ENCODE results near the gene EDARADD. TPM values are rescaled to one million over a fixed set of nuclear protein-coding genes. Genes with fewer than 3 reads are reported as not detected.

Gene EDARADD
- total RNA-seq, 2 experiments from 2014 or later: 1.5 to 1.7 TPM

DNA sequence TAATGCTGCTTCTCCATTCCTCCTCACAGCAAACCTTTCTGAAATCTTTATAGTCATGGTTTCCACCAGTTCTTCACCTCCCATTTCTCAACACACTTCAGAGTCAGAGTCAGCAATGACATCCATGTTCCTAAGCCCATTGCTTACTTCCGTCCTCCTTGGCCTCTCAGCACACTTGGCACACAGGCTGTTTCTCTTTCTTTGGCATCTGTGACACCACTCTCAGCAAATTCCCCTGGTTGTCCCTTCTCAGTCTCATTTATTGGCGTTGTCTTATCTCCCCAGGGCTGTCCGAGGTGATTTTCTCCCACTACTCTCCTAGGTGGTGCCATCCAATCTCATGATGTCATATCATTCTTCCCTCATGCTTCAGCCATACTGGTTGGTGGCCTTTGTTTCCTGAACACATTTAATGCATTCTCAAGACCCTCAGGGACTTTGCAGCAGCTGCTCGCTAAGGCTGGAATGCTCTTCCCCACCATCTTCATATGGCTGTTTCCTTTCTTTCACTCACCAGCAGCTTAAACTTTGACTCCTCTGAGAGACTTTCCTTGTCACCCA is 126.4 kb downstream of the EDARADD start:
- Mint-ChIP-seq H3K36me3 (ENCODE audit: low read depth) (peaks cover 20% of the 10 kb centered on the region), H3K4me3 (no peak overlapping the region), H3K4me1 (ENCODE audit: low read depth) (peaks cover 52% of the 10 kb centered on the region), H3K27ac (no peak overlapping the region), H3K9me3 (no peaks in the 10 kb centered on the region), H3K27me3 (no peaks in the 10 kb centered on the region)
- peaks cover under 1% of the 10 kb centered on the region for H3K36me3 ChIP-seq (ENCODE audit: insufficient read depth, low read length)
- TF ChIP-seq, protein P1, sequence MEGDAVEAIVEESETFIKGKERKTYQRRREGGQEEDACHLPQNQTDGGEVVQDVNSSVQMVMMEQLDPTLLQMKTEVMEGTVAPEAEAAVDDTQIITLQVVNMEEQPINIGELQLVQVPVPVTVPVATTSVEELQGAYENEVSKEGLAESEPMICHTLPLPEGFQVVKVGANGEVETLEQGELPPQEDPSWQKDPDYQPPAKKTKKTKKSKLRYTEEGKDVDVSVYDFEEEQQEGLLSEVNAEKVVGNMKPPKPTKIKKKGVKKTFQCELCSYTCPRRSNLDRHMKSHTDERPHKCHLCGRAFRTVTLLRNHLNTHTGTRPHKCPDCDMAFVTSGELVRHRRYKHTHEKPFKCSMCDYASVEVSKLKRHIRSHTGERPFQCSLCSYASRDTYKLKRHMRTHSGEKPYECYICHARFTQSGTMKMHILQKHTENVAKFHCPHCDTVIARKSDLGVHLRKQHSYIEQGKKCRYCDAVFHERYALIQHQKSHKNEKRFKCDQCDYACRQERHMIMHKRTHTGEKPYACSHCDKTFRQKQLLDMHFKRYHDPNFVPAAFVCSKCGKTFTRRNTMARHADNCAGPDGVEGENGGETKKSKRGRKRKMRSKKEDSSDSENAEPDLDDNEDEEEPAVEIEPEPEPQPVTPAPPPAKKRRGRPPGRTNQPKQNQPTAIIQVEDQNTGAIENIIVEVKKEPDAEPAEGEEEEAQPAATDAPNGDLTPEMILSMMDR (IDR thresholded peaks at IDR 0.05): no peak
- no peaks in the 10 kb centered on the region for H3K27me3 ChIP-seq (ENCODE audit: control insufficient read depth in 1 of 2, insufficient read depth in 2 of 2, low read length in 2 of 2)
- no peaks in the 10 kb centered on the region for H3K9me3 ChIP-seq (ENCODE audit: control insufficient read depth in 1 of 2, insufficient read depth in 1 of 2, low read length in 2 of 2)
- CTCF ChIA-PET: no interaction called here
- ATAC-seq (ENCODE audit: poor library complexity) (no peak), DNase-seq (no peak)
- H3K4me3 ChIP-seq (ENCODE audit: low read length): no peak overlapping the region
- intact Hi-C loops (cut with DNase I, micrococcal nuclease): loop anchor here (5.0 to 10.0 kb wide), 5 partner anchors 82 to 277 kb away; partner anchors contain the start of genes ERO1B (in 2 of the 2), HEATR1 (in 2 of the 2) and MTR (in 1 of the 2)
- peaks cover 38% of the 10 kb centered on the region for H3K4me1 ChIP-seq (ENCODE audit: insufficient read depth, low read length)
- POLR2A ChIA-PET: no interaction called here
- no peak overlapping the region for H3K27ac ChIP-seq (ENCODE audit: low read depth in 1 of 2, low read length in 2 of 2)

DNA sequence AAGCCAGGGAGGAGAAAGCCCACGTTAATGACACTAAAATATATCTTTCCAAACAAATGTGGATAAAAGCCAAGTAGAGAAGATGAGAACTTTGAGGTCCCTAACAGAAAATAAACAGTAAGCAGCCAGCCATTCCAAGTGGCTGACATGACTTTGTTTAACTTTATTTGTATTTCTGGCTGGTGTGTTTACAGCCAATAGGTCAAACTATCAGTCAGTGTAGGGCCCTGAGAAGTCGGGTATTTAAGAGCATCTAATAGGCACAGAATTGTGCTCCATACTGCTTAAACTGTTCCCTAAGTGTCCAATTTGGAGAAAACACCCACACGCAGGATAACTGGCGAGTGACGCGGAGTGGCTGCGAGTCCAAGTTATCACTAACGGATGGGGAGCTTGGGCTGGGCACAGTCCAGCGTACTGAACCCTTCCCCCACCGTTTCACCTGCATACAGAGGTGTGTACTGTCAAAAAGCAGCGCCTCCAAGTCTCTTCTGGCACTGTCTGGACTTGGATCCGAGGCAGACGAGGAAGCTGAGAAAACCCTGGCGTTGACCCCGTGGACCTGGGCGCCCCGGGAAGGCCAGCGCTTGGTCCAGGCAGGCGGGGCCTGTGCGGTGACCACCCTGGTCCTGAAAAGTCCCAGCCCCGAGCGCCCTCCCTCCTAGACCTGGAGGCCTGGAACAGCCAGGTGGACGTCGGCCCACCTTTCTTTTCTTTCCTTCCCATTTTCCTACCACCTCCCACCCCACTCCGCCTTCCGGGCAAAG is 129.0 kb downstream of the EDARADD start:
- H3K36me3 ChIP-seq (ENCODE audit: insufficient read depth, low read length): peaks cover 21% of the 10 kb centered on the region
- Mint-ChIP-seq H3K27me3 (no peaks in the 10 kb centered on the region), H3K4me1 (ENCODE audit: low read depth) (peaks cover 45% of the 10 kb centered on the region), H3K9me3 (no peaks in the 10 kb centered on the region), H3K36me3 (ENCODE audit: low read depth) (peaks cover 37% of the 10 kb centered on the region), H3K27ac (peak overlapping the region; percentile 97), H3K4me3 (peak overlapping the region; percentile 99)
- H3K27me3 ChIP-seq (ENCODE audit: control insufficient read depth in 1 of 2, insufficient read depth in 2 of 2, low read length in 2 of 2): no peaks in the 10 kb centered on the region
- peak overlapping the region; percentile 82 to 85 for H3K27ac ChIP-seq (ENCODE audit: low read depth in 1 of 2, low read length in 2 of 2)
- ATAC-seq (ENCODE audit: poor library complexity) (no peak), DNase-seq (peak in 2 of 14 experiments; percentile 18 to 36)
- H3K9me3 ChIP-seq (ENCODE audit: control insufficient read depth in 1 of 2, insufficient read depth in 1 of 2, low read length in 2 of 2): no peaks in the 10 kb centered on the region
- peaks cover 14% of the 10 kb centered on the region for H3K4me1 ChIP-seq (ENCODE audit: insufficient read depth, low read length)
- POLR2A ChIA-PET: interaction anchor here (0.8 to 1.5 kb wide), 4 partner anchors 8 to 82 kb away, joined by 3 to 6 read pairs (median 4); partner anchors contain the start of gene HEATR1
- intact Hi-C loops (cut with DNase I, micrococcal nuclease): loop anchor here (5.0 to 10.0 kb wide), 5 partner anchors 79 to 274 kb away; partner anchors contain the start of genes ERO1B (in 2 of the 2), HEATR1 (in 2 of the 2) and MTR (in 1 of the 2)
- CTCF ChIA-PET: no interaction called here
- peak overlapping the region; percentile 82 for H3K4me3 ChIP-seq (ENCODE audit: low read length)
- TF ChIP-seq, protein P1 (IDR thresholded peaks at IDR 0.05): no peak

DNA sequence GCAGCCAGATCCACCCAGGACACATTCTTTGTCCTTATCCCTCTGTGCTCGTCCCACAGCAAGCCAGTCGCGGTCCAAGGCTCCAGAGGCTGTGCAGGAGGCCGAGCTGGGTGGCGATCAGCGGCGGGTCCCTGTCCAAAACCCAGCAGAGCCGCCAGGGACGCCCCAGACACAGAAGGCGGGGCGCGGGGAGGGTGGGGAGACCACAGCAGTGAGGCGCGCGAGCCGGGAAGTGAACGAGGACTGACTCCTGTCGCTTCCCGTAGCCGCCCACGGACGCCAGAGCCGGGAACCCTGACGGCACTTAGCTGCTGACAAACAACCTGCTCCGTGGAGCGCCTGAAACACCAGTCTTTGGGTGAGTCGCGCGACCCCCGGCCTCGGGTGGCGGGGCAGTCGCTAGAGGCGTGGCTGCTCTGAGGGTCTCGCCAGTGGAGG is 129.6 kb downstream of the EDARADD start, which contains the start of gene LGALS8:
LGALS8 (plus strand) TSS at position 279 of the 438 bp plus-strand sequence. CDS start 2,089 bp downstream, outside the sequence.
- ChIA-PET CTCF (no interaction called here), POLR2A (interaction anchor here (0.8 to 1.8 kb wide), 6 partner anchors 9 to 240 kb away, joined by 3 to 7 read pairs (median 4); partner anchors contain the start of gene HEATR1)
- no peaks in the 10 kb centered on the region for H3K9me3 ChIP-seq (ENCODE audit: control insufficient read depth in 1 of 2, insufficient read depth in 1 of 2, low read length in 2 of 2)
- Mint-ChIP-seq H3K4me1 (ENCODE audit: low read depth) (peaks cover 40% of the 10 kb centered on the region), H3K27ac (peak within 1 kb of the TSS; percentile 97), H3K27me3 (no peaks in the 10 kb centered on the region), H3K9me3 (no peaks in the 10 kb centered on the region), H3K4me3 (peak within 1 kb of the TSS; percentile 99), H3K36me3 (ENCODE audit: low read depth) (peaks cover 39% of the 10 kb centered on the region)
- DNase-seq: peak; percentile 73 to 92 (median 83)
- TF ChIP-seq, protein P1 (IDR thresholded peaks at IDR 0.05): no peak
- peak within 1 kb of the TSS; percentile 82 for H3K4me3 ChIP-seq (ENCODE audit: low read length)
- H3K36me3 ChIP-seq (ENCODE audit: insufficient read depth, low read length): peaks cover 21% of the 10 kb centered on the region
- ATAC-seq (ENCODE audit: poor library complexity): peak; percentile 80
- H3K27ac ChIP-seq (ENCODE audit: low read depth in 1 of 2, low read length in 2 of 2): peak within 1 kb of the TSS; percentile 82 to 85
- H3K27me3 ChIP-seq (ENCODE audit: control insufficient read depth in 1 of 2, insufficient read depth in 2 of 2, low read length in 2 of 2): no peaks in the 10 kb centered on the region
- peaks cover 12% of the 10 kb centered on the region for H3K4me1 ChIP-seq (ENCODE audit: insufficient read depth, low read length)
- intact Hi-C loops (cut with DNase I, micrococcal nuclease): loop anchor here (5.0 to 10.0 kb wide), 5 partner anchors 79 to 274 kb away; partner anchors contain the start of genes ERO1B (in 2 of the 2), HEATR1 (in 2 of the 2) and MTR (in 1 of the 2)

Measured in CD4-positive, alpha-beta T cell (primary cell).